ENCODE data around the gene ZNF331.

Gene ZNF331

GRCh38 chr19:53626976-53627375 is 89.0 kb downstream of the ZNF331 start:
- no peak for DNase-seq (ENCODE audit: low read depth in 2 of 2)

All from stimulated activated CD4-positive, alpha-beta T cell treated with anti-CD3 and anti-CD28 coated beads, Interleukin-12 subunit alpha, Interleukin-12 subunit beta, amount 100 ng/mL, for 24 hours (primary cell).